Activated T-cell treated with anti-CD3 and anti-CD28 coated beads, Interleukin-2, amount 50 U/mL, for 72 hours (primary cell): ENCODE measurements around the gene ZNF460. TPM values are rescaled to one million over a fixed set of nuclear protein-coding genes. Genes with fewer than 3 reads are reported as not detected.
A peak's percentile ranks its signal among the peaks of the same experiment; 100 is the strongest.
"Not testable (repeated sequence)": the region's sequence is repeated elsewhere in the genome, so short reads cannot be mapped to it uniquely, and the experiment has no call there.

ENCODE experiments used
- ATAC-seq, 2 donors: fragments of 150-1000 bp; cut with Tn5 transposase; replicated peaks in 1 of 2; 2 replicates each; pipeline ENCODE4 v1.10.0; 2021; ENCODE audit warnings: moderate library complexity in 2 of 2, mild to moderate bottlenecking in 1 of 2
- DNase-seq, 2 donors: peaks; one replicate each; pipeline ENCODE4 v3.0.0; 2021 to 2022; ENCODE audit warnings: mixed read lengths in 1 of 2
- H3K27ac Mint-ChIP-seq: one replicate; pipeline ENCODE4 v1.8.0; 2022; ENCODE audit warnings: mild to moderate bottlenecking, moderate library complexity, mixed read lengths
- H3K27me3 Mint-ChIP-seq: one replicate; pipeline ENCODE4 v1.8.0; 2022; ENCODE audit warnings: low read depth, mixed read lengths
- H3K36me3 Mint-ChIP-seq, 2 donors: one replicate each; pipeline ENCODE4 v1.8.0; 2022; ENCODE audit warnings: mixed read lengths in 2 of 2, mild to moderate bottlenecking in 1 of 2; ENCODE audit not compliant: insufficient read depth in 2 of 2
- H3K4me1 Mint-ChIP-seq: one replicate; pipeline ENCODE4 v1.8.0; 2022; ENCODE audit warnings: low read depth, mixed read lengths
- H3K4me3 Mint-ChIP-seq, 2 donors: one replicate each; pipeline ENCODE4 v1.8.0; 2022; ENCODE audit warnings: mild to moderate bottlenecking in 2 of 2, mixed read lengths in 2 of 2, moderate library complexity in 2 of 2
- H3K9me3 Mint-ChIP-seq, 2 donors: one replicate each; pipeline ENCODE4 v1.8.0; 2022; ENCODE audit warnings: mixed read lengths in 2 of 2
- total RNA-seq, 2 donors: library from RNA; stranded (reverse); gene quantifications; one replicate each; pipeline ENCODE4 v1.2.3, GENCODE V29; 2022

ZNF460 gene
- 100 to 1,000 TPM; 114 to 129 TPM for total RNA-seq

DNA sequence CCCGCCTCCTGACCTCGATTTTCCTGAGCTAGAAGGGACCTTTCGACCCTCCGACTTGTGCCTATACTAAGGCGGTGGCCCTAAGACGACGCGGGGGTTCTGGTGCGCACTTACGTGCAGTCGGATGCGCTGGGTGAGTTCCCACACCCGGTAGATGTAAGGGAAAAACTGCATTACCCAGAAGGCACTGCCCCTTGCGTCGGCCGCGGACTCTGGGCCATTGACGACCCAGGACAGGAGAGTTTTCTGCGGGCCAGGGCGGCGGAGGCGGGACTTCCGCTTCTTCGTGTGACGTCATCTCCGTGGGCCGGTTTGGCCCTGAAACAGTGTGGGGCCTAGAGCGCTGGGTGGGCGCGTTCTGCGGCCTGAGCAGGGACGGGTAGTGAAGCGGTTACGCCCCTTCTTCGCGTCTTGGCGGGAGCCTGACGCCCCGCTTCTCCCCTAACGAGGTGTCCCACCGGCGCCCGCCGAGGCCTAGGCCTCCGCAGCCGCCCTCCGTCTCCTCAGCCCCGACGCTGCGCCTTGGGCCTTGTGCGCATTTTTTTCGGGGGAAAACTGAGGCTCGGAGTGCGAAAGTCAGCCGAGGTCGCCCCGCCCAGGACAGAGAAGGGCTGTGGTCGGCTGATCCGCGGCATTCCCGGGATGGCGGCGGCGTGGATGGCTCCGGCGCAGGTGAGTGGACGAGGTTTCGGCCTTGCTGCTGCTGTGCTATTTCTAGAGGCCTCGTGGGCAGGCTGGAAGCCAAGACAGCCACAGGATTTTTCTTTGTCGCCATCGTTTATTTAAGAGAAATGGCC is at the start of gene ZNF460:
Gene ZNF460, plus strand, starts transcription at position 321 of the 797 bp plus-strand sequence. Its CDS starts 322 bp downstream, at position 643.
- Mint-ChIP-seq H3K9me3 (peaks cover 3 to 4% of the 10 kb centered on the region in 2 donors), H3K27me3 (no peaks in the 10 kb centered on the region), H3K4me3 (no peak within 1 kb of the TSS), H3K36me3 (peaks cover 29 to 38% of the 10 kb centered on the region in 2 donors), H3K4me1 (peaks cover 33% of the 10 kb centered on the region), H3K27ac (no peak within 1 kb of the TSS)
- DNase-seq (peak; percentile 97), ATAC-seq (peak; percentile 82 to 84)

DNA sequence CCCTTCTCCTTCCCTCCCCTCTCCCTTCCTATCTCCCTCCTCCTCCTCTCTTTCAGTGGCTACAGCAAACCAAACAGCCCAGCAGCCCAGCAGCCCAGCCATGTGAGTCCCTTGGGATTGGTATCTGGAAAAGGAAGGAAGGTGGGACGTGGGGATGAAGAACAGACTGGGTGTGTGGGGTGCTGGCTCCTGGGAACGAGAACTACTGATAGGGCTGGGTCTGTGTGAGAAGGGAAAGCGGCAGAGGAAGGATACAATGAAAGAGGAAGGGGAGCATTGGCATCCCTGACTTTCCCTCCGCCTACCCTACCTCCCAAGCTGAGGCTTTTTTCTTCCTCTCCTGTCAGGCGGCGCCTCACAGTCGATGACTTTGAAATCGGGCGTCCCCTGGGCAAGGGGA is 48.6 kb upstream of the ZNF460 start:
- DNase-seq (no peak), ATAC-seq (no peak)
- Mint-ChIP-seq H3K4me3 (no peak overlapping the region), H3K36me3 (peaks cover 0 to 5% of the 10 kb centered on the region in 2 donors), H3K9me3 (peaks cover 0 to 3% of the 10 kb centered on the region in 2 donors), H3K27me3 (no peaks in the 10 kb centered on the region), H3K27ac (no peak overlapping the region), H3K4me1 (no peaks in the 10 kb centered on the region)

GRCh38 chr19:57233207-57233606 is 47.1 kb upstream of the ZNF460 start:
- Mint-ChIP-seq H3K4me1 (no peaks in the 10 kb centered on the region), H3K27ac (no peak overlapping the region), H3K9me3 (no peaks in the 10 kb centered on the region), H3K36me3 (peaks cover 0 to 2% of the 10 kb centered on the region in 2 donors), H3K4me3 (no peak overlapping the region), H3K27me3 (no peaks in the 10 kb centered on the region)
- ATAC-seq (no peak), DNase-seq (no peak)

GRCh38 chr19:57239982-57240310 is 40.3 kb upstream of the ZNF460 start:
- ATAC-seq (no peak), DNase-seq (no peak)
- H3K36me3 Mint-ChIP-seq: peaks cover 9 to 24% of the 10 kb centered on the region in 2 donors
- peaks cover 27% of the 10 kb centered on the region for H3K4me1 Mint-ChIP-seq
- H3K27ac Mint-ChIP-seq: peak overlapping the region; percentile 91
- peak overlapping the region; percentile 81 to 93 for H3K4me3 Mint-ChIP-seq
- H3K9me3 Mint-ChIP-seq: no peaks in the 10 kb centered on the region
- H3K27me3 Mint-ChIP-seq: no peaks in the 10 kb centered on the region

DNA sequence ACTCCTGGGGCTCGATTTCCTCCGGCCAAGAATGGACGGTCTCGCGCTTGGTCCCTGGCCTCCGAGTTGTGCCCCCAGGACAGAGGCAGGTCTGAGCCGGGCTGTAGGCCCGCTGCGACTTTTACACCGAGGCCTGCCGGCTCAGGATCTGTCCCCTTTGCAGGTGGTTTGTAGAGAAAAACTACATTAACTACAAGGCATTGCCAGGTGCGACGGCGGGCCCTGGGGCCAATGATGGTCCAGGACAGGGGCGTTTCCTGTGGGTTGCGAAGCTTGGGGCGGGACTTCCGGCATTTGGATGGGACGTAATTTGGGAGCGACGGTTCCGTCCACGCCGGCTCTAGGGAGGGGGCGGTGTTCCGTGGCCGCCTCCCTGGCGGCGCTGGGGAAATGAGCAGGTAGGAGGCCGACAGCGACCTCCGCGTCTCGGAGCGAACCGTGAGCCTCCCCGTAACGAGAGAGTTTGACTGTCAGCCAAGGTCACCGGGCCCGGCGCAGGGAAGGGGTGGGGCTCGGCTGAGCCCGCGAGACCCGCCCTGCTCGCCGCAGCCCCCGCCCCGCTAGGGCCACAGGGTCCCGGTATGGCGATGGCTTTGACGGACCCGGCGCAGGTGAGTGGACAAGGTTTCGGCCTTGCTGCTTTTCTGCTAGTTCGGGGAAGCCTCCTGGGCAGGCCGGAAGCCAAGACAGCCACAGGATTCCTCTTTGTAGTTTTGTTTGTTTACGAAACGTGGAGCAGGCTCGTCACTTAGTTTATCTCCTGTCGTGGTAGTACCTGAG is 39.8 kb upstream of the ZNF460 start, which contains the start of gene ZNF805:
Gene ZNF805, plus strand, starts transcription at position 322 of the 780 bp plus-strand sequence. Its CDS starts 260 bp downstream, at position 582.
- H3K9me3 Mint-ChIP-seq: no peaks in the 10 kb centered on the region
- DNase-seq (peak; percentile 95 to 96), ATAC-seq (peak; percentile 98)
- H3K27ac Mint-ChIP-seq: peak within 1 kb of the TSS; percentile 91
- no peaks in the 10 kb centered on the region for H3K27me3 Mint-ChIP-seq
- H3K36me3 Mint-ChIP-seq: peaks cover 13 to 27% of the 10 kb centered on the region in 2 donors
- peaks cover 27% of the 10 kb centered on the region for H3K4me1 Mint-ChIP-seq
- peak within 1 kb of the TSS; percentile 81 to 93 for H3K4me3 Mint-ChIP-seq

DNA sequence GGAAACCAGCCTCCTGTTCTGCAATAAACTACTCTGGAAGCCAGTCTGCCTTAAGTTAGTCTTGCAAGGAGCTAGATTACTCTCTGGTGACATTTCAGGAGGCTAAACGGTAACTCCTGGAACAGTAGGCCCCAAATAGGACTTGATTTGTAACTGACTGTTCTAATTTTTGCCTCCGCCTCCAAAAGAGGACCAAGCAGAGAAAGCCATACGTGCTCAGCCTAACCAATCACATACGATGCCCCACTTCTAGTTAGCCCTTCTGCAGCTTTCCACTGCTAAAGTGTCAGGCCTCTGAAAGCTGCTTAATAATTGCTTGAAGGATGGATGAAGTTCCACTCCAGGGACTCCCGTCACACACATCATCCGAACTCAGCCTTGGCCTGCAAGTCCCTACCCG is 39.1 kb upstream of the ZNF460 start:
- DNase-seq (no peak), ATAC-seq (no peak)

GRCh38 chr19:57242821-57243220 is 37.5 kb upstream of the ZNF460 start:
- H3K4me3 Mint-ChIP-seq: peak overlapping the region; percentile 12
- H3K36me3 Mint-ChIP-seq: peaks cover 16 to 41% of the 10 kb centered on the region in 2 donors
- no peak overlapping the region for H3K27ac Mint-ChIP-seq
- DNase-seq (no peak), ATAC-seq (no peak)
- H3K27me3 Mint-ChIP-seq: no peaks in the 10 kb centered on the region
- H3K9me3 Mint-ChIP-seq: no peaks in the 10 kb centered on the region
- H3K4me1 Mint-ChIP-seq: peaks cover 27% of the 10 kb centered on the region

More for the DNA sequence above, 39.1 kb upstream of the ZNF460 start:
- Mint-ChIP-seq H3K4me1 (peaks cover 27% of the 10 kb centered on the region), H3K27me3 (no peaks in the 10 kb centered on the region), H3K36me3 (peaks cover 16 to 31% of the 10 kb centered on the region in 2 donors), H3K27ac (peak overlapping the region; percentile 87), H3K4me3 (peak overlapping the region; percentile 81 to 93), H3K9me3 (no peaks in the 10 kb centered on the region)

DNA sequence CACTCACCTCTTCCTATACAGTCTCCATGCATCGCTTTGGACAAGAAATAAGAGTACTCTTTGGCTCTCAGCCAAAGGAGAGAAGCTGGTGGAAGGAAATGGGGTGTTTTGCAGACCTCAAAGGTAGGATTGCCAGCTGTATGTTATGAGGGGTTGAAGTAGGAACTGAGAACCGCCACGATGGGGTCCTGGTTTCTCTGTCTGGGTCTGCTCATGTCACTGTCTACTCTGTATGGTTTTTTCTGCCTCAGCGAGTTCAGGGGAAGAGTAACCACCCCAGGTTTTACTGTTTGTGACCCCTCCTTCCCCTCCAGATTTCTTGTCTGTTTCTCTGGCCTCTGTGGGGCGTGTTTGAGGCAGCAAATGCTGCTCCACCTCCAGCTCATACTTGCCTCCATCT is 35.8 kb upstream of the ZNF460 start:
- no peaks in the 10 kb centered on the region for H3K9me3 Mint-ChIP-seq
- H3K4me3 Mint-ChIP-seq: no peak overlapping the region
- H3K27me3 Mint-ChIP-seq: no peaks in the 10 kb centered on the region
- H3K4me1 Mint-ChIP-seq: peaks cover 27% of the 10 kb centered on the region
- ATAC-seq (no peak), DNase-seq (no peak)
- H3K27ac Mint-ChIP-seq: no peak overlapping the region
- H3K36me3 Mint-ChIP-seq: peaks cover 21 to 52% of the 10 kb centered on the region in 2 donors

DNA sequence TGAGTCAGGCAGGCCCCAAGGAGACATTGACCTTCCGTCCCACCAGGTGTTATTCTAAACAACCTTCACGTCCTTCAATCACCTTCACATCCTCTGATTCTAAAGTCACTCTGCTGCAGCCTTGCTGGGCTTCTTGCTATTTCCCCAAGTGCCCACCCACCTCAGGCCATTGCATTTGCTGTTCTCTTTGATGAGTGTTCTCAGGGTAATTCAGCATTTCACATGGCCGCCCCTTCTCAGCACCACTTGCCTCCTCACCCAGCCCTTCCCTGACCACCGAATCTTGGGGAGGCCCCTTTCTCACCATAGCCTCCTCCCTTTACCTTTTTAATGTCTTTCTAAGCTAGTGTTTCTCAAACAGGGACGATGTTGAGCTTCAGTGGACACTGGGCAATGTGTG is 35.2 kb upstream of the ZNF460 start:
- Mint-ChIP-seq H3K9me3 (peaks cover 0 to 2% of the 10 kb centered on the region in 2 donors), H3K4me1 (peaks cover 23% of the 10 kb centered on the region), H3K36me3 (peaks cover 22 to 52% of the 10 kb centered on the region in 2 donors), H3K27me3 (no peaks in the 10 kb centered on the region), H3K4me3 (no peak overlapping the region), H3K27ac (no peak overlapping the region)
- ATAC-seq: no peak
- DNase-seq: no peak

DNA sequence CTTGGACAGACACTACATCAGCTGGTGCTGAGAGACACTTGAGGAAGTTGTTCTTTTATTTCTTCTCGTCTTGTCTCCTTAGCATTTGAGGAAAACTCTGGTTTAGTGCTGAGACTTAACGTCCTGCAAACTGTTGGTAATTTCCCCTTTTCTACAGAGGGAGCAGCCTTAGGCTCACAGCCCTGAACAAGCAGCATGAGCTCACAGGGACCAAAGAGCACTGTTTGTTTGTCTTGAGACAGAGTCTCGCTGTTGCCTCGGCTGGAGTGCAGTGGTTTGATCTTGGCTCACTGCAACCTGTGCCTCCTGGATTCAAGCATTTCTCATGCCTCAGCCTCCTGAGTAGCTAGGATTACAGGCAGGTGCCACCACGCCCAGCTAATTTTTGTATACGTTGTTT is 34.3 kb upstream of the ZNF460 start:
- ATAC-seq (no peak), DNase-seq (no peak)
- Mint-ChIP-seq H3K4me3 (no peak overlapping the region), H3K4me1 (peaks cover 21% of the 10 kb centered on the region), H3K27me3 (no peaks in the 10 kb centered on the region), H3K9me3 (peaks cover 5 to 8% of the 10 kb centered on the region in 2 donors), H3K27ac (no peak overlapping the region), H3K36me3 (peaks cover 28 to 57% of the 10 kb centered on the region in 2 donors)

GRCh38 chr19:57248646-57249045 is 31.6 kb upstream of the ZNF460 start:
- peaks cover 10 to 13% of the 10 kb centered on the region in 2 donors for H3K9me3 Mint-ChIP-seq

DNA sequence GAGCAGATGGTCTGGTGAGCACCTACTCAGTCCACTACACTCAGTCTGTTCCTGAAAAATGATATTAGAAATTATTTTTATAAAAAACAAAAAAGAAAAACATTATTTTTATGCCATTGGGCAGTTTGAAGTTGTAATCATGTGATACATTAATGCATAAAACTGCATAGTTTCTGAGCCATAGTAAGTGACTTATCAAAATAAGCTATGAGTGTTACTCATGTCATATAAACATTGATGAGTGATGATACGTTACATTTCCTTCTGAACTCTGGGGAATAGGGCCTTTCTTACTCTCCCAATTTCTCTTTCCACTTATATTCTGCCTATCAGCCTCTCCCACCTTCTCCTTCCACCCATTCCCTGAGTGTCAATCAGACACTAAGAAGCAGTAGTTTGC is 31.0 kb upstream of the ZNF460 start:
- peaks cover 10 to 16% of the 10 kb centered on the region in 2 donors for H3K9me3 Mint-ChIP-seq
- H3K36me3 Mint-ChIP-seq: peaks cover 50 to 79% of the 10 kb centered on the region in 2 donors
- H3K27me3 Mint-ChIP-seq: no peaks in the 10 kb centered on the region
- H3K4me3 Mint-ChIP-seq: no peak overlapping the region
- ATAC-seq (no peak), DNase-seq (no peak)
- no peak overlapping the region for H3K27ac Mint-ChIP-seq
- peaks cover 6% of the 10 kb centered on the region for H3K4me1 Mint-ChIP-seq

More at GRCh38 chr19:57248646-57249045, 31.6 kb upstream of the ZNF460 start:
- DNase-seq: no peak
- peaks cover 43 to 78% of the 10 kb centered on the region in 2 donors for H3K36me3 Mint-ChIP-seq
- no peak overlapping the region for H3K4me3 Mint-ChIP-seq
- H3K27me3 Mint-ChIP-seq: no peaks in the 10 kb centered on the region
- peaks cover 2% of the 10 kb centered on the region for H3K4me1 Mint-ChIP-seq
- no peak for ATAC-seq
- H3K27ac Mint-ChIP-seq: no peak overlapping the region

GRCh38 chr19:57253767-57254166 is 26.5 kb upstream of the ZNF460 start:
- Mint-ChIP-seq H3K9me3 (peaks cover 14 to 19% of the 10 kb centered on the region in 2 donors), H3K36me3 (peaks cover 51 to 77% of the 10 kb centered on the region in 2 donors)
- not testable (repeated sequence) for H3K4me3 Mint-ChIP-seq, H3K27ac Mint-ChIP-seq, H3K4me1 Mint-ChIP-seq, H3K27me3 Mint-ChIP-seq
- DNase-seq: peak; percentile 26 to 33
- peak; percentile 83 to 97 for ATAC-seq
